ENCODE data around the gene ITGB5.

DNA sequence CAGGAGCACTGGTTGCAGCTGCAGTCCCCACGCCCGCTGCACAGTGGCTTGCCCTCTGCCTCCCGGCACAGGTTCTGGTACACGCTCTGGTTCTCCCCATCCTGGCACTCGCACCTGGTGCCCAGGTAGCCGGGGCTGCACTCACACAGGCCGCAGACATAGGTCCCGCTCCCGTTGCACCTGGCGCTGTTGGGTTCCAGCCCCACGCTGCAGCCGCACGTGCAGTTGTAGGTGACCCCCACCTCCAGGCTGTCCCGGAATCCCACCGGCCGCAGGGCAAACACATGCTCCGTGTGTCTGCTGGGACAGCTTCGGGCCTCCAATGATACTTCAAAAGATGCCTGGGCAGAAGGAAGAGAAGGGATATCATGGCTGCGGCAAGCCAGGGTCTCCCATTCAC, 90.7 kb downstream of the ITGB5 start:
- TF ChIP-seq POLR2A (IDR thresholded peaks at IDR 0.05; ENCODE audit: low read depth, low read length) (no peak), POLR2AphosphoS5 (IDR thresholded peaks at IDR 0.05; ENCODE audit: low read depth, low read length) (no peak), TAF1 (IDR thresholded peaks at IDR 0.05; ENCODE audit: low read depth, low read length) (no peak), SPI1 (IDR thresholded peaks at IDR 0.05; ENCODE audit: low read depth, low read length) (no peak)
